GM12872 (cell line): ENCODE results near the gene KIT.

ENCODE experiments used
- TF ChIP-seq, protein P1 (sequence below): IDR thresholded peaks from 3 replicates; pipeline ENCODE4 v1.5.1; 2011; ENCODE audit warnings: low read depth, mild to moderate bottlenecking, low read length, moderate library complexity; ENCODE audit not compliant: insufficient read depth

Gene KIT

DNA sequence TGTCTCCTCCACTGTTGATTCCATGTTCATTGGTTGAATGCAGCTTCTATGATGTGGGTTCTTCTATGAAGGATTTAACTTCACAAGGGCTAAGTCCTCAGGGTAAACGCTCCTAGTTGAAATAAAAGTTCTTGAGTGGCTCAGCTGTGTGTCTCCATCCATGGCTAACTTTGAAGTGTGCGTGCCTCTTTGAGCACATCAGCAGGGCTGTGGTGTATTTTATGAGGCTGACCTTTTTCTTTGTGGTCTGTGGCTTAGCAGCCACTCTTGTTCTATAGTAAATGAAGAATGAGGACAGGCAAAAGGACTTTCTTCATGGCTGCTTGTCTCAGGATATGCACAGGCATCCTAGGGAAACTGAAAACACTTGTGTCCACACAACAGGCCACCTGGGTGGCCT lies 88.5 kb downstream of the KIT start:
- TF ChIP-seq, protein P1, sequence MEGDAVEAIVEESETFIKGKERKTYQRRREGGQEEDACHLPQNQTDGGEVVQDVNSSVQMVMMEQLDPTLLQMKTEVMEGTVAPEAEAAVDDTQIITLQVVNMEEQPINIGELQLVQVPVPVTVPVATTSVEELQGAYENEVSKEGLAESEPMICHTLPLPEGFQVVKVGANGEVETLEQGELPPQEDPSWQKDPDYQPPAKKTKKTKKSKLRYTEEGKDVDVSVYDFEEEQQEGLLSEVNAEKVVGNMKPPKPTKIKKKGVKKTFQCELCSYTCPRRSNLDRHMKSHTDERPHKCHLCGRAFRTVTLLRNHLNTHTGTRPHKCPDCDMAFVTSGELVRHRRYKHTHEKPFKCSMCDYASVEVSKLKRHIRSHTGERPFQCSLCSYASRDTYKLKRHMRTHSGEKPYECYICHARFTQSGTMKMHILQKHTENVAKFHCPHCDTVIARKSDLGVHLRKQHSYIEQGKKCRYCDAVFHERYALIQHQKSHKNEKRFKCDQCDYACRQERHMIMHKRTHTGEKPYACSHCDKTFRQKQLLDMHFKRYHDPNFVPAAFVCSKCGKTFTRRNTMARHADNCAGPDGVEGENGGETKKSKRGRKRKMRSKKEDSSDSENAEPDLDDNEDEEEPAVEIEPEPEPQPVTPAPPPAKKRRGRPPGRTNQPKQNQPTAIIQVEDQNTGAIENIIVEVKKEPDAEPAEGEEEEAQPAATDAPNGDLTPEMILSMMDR, result no peak

DNA sequence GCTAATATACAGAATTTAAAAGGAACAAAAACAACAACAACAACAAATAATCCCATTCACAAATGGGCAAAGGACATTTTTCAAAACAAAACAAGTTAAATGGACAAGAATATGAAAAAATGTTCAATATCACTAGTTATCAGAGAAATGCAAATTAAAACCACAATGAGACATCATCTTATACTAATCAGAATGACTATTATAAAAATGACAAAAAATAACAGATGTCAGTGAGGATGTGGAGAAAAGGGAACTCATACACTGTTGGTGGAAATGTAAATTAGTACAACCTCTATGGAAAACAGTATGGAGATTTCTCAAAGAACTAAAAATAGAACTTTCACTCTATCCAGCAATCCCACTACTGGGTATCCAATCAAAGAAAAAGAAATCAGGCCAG lies 92.6 kb downstream of the KIT start:
- TF ChIP-seq, protein P1, result no peak

DNA sequence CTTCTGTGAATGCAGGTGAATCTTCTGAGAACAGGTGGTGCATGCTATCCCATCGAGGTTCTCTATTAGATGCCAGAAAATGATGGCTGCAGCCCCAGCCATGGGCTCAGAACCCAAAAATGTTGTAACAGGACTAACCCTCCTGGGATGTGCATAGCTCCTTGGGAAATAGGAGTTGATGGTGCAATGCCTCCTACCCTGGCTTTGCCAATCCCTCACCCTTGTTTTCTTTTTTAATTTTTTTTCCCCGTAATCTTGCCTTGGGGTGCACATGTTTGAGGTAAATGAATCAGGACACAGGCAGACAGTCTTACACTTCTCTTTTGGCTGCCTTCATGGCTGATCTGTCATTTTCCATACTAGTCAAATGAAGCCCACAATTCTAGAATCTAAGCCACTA lies 96.6 kb downstream of the KIT start:
- TF ChIP-seq, protein P1, result no peak

DNA sequence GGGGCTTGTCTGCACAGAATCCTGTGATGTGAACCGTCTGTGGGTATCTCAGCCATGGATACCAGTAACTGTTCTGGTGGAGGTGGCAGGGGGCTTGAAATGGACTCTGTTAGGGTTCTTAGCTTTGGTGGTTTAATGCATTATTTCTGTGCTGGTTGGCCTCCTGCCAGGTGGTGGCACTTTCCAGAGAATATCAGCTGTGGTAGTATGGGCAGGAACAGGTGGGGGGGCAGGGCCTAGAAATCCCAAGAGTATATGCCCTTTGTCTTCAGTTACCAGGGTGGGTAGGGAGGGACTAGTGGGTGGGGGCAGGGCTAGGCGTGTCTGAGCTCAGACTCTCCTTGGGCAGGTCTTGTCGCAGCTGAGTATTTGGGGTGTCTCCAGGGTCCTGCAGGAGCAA lies 106.7 kb downstream of the KIT start:
- TF ChIP-seq, protein P1, result no peak

DNA sequence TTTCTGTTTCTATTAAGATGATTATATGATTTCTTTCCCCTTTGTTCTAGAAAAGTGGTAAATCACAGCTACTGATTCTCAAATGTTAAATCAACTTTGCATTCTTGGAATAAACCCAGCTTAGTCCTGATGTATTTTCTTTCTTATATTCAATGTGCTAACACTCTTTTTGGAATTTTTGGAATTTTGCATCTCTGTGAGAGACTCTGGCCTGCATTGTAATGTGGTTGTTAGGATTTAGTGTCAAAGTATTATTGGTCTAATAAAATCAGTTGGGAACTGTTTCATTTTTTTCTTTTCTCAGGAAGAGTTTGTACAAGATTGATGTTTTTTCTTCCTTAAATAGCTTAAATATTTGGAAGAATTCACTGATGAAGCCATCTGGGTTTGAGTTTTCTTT lies 109.6 kb downstream of the KIT start:
- TF ChIP-seq, protein P1, result no peak

DNA sequence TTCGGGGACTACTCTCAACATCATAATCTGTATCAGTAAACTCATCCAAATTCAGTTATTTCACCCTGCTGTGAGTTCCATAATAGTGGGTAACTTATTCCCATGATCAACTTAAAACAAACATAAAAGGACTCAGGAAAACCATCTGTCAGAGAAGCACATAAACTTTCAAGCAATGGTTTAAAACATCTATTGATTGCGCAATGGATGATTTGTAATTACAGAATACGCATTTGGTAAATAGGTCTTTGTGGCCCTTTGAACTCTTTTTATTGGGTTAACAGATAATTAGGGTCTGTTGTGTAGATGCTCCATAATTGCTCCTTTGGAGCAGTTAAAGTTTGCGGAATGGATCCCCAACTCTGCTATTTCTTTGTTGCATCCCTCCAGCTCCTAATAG lies 115.3 kb downstream of the KIT start:
- TF ChIP-seq, protein P1, result no peak

DNA sequence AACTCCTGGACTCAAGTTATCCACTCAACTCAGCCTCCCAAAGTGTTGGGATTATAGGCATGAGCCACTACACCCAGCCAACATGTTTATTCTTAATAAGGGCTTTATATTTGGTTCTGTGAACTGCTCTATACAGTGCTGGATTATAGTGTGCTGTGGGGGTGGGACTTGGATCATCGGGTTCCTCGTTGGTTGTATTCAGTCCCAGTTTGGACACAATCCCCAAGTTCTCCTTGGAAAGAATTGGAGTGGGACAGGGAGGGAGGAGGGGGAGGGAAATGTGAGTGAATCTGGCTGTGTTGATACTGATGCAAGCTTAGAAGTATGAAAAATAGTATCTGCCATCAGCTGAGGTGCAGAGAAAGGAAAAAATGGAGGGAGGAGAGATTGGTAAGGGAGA lies 121.3 kb downstream of the KIT start:
- TF ChIP-seq, protein P1, result no peak
